C4-2B (cell line): ENCODE data around the gene TMED4.
A peak's percentile ranks its signal among the peaks of the same experiment; 100 is the strongest.

ENCODE experiments used
- H3K27ac ChIP-seq: fragments of 450-650 bp; 2 replicates; pipeline ENCODE4 v1.5.1; 2017
- ZFX ChIP-seq: fragments of 450-650 bp; IDR thresholded peaks from 2 replicates; pipeline ENCODE4 v1.6.1; 2017
- TF ChIP-seq, protein P1 (sequence below): fragments of 450-650 bp; conservative IDR thresholded peaks from 2 replicates; pipeline ENCODE4 v1.5.1; 2017; ENCODE audit warnings: mild to moderate bottlenecking

Gene TMED4

DNA sequence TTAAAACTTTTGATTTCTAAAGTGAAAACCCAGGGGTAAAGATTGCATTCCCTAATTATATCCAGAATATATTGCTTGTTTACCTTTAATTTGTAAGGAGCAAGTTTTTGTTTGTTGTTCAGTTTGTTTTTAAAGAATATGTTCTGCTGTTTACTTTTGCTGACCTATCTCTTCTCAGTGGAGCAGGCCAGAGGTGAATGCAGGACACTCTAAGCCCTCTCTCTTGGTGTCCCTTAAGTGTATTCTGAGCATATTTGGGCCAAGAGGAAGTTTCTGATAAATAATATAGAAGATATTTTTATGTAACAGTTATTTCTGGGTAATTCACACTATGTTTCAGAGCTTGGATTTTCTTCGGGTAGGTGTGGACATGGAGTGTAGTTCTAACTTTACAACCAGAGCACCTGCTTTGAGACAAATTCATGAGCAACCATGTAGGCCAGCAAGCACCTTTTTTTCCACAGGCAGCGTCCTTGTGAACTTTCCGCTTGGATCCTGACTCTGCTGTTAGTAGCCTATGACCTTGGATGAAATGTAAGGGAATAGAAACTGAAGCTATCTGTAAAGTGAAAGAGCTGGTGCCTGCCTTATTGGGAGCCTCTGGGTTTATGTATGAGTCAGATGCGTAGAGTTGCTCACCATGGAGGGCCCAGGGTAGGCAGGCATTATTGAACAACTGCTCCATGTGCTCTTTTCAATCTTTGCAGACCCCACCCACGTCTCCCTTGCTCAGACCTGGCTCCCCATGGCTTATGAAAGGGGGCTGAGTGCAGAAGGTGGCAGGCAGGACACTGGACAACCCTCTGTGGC, 40.5 kb upstream of the TMED4 start:
- H3K27ac ChIP-seq, result peak overlapping the region; percentile 73
- TF ChIP-seq, protein P1, sequence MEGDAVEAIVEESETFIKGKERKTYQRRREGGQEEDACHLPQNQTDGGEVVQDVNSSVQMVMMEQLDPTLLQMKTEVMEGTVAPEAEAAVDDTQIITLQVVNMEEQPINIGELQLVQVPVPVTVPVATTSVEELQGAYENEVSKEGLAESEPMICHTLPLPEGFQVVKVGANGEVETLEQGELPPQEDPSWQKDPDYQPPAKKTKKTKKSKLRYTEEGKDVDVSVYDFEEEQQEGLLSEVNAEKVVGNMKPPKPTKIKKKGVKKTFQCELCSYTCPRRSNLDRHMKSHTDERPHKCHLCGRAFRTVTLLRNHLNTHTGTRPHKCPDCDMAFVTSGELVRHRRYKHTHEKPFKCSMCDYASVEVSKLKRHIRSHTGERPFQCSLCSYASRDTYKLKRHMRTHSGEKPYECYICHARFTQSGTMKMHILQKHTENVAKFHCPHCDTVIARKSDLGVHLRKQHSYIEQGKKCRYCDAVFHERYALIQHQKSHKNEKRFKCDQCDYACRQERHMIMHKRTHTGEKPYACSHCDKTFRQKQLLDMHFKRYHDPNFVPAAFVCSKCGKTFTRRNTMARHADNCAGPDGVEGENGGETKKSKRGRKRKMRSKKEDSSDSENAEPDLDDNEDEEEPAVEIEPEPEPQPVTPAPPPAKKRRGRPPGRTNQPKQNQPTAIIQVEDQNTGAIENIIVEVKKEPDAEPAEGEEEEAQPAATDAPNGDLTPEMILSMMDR, result no peak
- no peak for TF ChIP-seq ZFX

GRCh38 chr7:44621750-44622103, 39.7 kb upstream of the TMED4 start:
- H3K27ac ChIP-seq, result peak overlapping the region; percentile 48
- no peak for TF ChIP-seq ZFX
- TF ChIP-seq, protein P1, result no peak

DNA sequence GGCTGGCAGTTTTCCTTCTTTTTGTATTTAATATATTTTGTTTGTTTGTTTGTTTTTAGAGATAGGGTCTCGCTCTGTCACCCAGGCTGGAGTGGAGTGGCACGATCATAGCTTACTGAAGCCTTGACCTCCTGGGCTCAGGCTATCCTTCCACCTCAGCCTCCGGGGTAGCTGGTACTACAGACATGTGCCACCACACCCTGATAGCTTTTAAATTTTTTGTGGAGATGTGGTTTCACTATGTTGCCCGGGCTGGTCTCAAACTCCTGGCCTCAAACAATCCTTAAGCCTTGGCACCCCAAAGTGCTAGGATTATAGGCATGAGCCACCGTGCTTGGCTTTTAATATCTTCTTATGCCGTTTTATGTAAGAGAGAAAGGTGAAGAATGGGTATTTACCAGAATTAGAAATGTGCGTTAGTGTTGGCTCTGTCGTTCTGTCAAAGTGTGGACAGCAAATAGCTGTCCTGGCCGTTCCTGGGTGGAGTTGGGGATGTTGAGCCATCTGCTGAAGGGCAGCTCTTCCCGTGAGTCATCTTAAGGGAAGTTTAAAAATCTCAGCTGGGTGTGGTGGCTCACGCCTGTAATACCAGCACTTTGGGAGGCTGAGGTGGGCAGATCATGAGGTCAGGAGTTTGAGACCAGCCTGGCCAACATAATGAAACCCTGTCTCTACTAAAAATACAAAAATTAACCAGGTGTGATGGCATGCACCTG, 39.2 kb upstream of the TMED4 start:
- H3K27ac ChIP-seq, result peak overlapping the region; percentile 48
- TF ChIP-seq, protein P1, result no peak
- TF ChIP-seq ZFX, result no peak

DNA sequence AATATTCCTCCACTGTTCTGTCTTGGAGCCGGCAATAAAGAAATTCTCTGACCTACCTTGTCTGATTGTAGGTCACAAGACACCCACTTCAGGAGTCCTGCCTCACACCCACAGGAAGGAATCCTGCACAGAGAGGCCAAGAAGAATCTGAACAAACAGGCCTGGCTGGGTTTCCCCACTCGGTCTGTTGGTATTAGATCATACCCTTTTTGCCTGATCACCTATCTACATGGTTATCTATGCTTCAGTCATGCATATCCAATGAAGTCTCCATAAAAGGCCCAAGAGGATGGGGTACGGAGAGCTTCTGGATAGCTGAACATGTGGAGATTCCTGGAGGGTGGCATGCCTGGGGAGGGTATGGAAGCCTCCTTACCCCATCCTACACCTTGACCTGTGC, 36.7 kb upstream of the TMED4 start:
- TF ChIP-seq ZFX, result no peak
- TF ChIP-seq, protein P1, result no peak
- peak overlapping the region; percentile 55; the same call in 1 of the 2 replicates for H3K27ac ChIP-seq

GRCh38 chr7:44618045-44618444, 36.0 kb upstream of the TMED4 start:
- H3K27ac ChIP-seq, result no peak overlapping the region
- TF ChIP-seq ZFX, result no peak
- TF ChIP-seq, protein P1, result no peak

DNA sequence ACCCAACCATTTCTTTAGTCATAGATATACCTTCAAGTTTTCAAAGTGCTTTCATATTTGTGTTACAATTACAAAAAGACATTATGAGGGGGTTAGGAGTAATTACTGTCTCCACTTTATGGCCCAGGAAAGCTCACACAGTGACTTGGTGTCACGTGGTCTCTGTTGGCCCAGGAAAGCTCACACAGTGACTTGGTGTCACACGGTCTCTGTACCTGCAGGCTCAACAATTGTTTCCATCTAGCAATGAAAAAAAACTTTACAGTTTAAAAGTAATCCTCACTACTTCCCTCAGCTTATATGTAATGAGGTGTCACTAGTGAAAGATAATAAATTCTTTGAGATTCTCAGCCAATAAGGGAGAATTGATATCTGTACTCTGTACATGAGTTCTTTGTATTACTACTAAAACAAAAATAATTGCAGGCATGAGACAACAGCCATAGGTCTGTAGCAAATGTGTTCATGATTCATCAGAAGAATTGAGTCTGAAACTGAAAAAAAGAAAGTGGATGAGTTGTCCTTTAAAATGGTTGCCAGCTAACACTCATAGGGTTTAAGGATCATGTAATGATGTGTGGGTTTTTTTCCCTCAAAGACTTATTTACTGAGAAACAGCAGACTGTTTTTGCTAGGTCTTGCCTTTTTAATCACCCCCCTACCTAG, 35.3 kb upstream of the TMED4 start:
- H3K27ac ChIP-seq, result 0 out of 2 replicates have a peak overlapping the region, but pooled peaks have one; percentile 17
- TF ChIP-seq, protein P1, result no peak
- no peak for TF ChIP-seq ZFX

- no peak for TF ChIP-seq ZFX
- TF ChIP-seq, protein P1, result no peak
Observed at GRCh38 chr7:44616545-44616944, 34.5 kb upstream of the TMED4 start.

More at GRCh38 chr7:44616545-44616944, 34.5 kb upstream of the TMED4 start:
- H3K27ac ChIP-seq, result no peak overlapping the region
